GM21576 (cell line): ENCODE results near the gene OR6N2.
A peak's percentile ranks its signal among the peaks of the same experiment; 100 is the strongest.

Experiments used
- ATAC-seq: cut with Tn5 transposase; IDR thresholded peaks from one replicate; pipeline ENCODE4 v1.9.1; 2021; ENCODE audit warnings: mild to moderate bottlenecking, moderate library complexity; ENCODE audit not compliant: unreplicated experiment

OR6N2 gene

GRCh38 chr1:158781104-158781503, at the start of gene OR6N2:
Gene OR6N2, minus strand, starts transcription at chr1:158781204. Its CDS starts 3,569 bp downstream, at chr1:158777635.
- no peak for ATAC-seq

- ATAC-seq = no peak
Observed at GRCh38 chr1:158830074-158830677, 49.2 kb upstream of the OR6N2 start.

- no peak for ATAC-seq
Observed at GRCh38 chr1:158821723-158822122, 40.7 kb upstream of the OR6N2 start.

GRCh38 chr1:158819461-158820443, 38.7 kb upstream of the OR6N2 start:
- ATAC-seq = peak; percentile 92

- no peak for ATAC-seq
Observed at GRCh38 chr1:158818975-158819431, 38.0 kb upstream of the OR6N2 start.

GRCh38 chr1:158818560-158818959, 37.6 kb upstream of the OR6N2 start:
- no peak for ATAC-seq

GRCh38 chr1:158814970-158815369, 34.0 kb upstream of the OR6N2 start:
- ATAC-seq = no peak

- no peak for ATAC-seq
Observed at GRCh38 chr1:158813164-158813563, 32.2 kb upstream of the OR6N2 start.

- no peak for ATAC-seq
Observed at GRCh38 chr1:158812336-158812735, 31.3 kb upstream of the OR6N2 start.

GRCh38 chr1:158810311-158810710, 29.3 kb upstream of the OR6N2 start:
- ATAC-seq = no peak

- ATAC-seq = no peak
Observed at GRCh38 chr1:158809862-158810261, 28.9 kb upstream of the OR6N2 start.

- no peak for ATAC-seq
Observed at GRCh38 chr1:158809256-158809655, 28.3 kb upstream of the OR6N2 start.

GRCh38 chr1:158806916-158807536, 26.0 kb upstream of the OR6N2 start:
- no peak for ATAC-seq

- no peak for ATAC-seq
Observed at GRCh38 chr1:158803678-158804077, 22.7 kb upstream of the OR6N2 start.

- ATAC-seq = no peak
Observed at GRCh38 chr1:158801396-158801795, 20.4 kb upstream of the OR6N2 start.

- ATAC-seq = no peak
Observed at GRCh38 chr1:158800526-158800925, 19.5 kb upstream of the OR6N2 start.

GRCh38 chr1:158799689-158800088, 18.7 kb upstream of the OR6N2 start:
- no peak for ATAC-seq

GRCh38 chr1:158798531-158798930, 17.5 kb upstream of the OR6N2 start:
- ATAC-seq = no peak

- ATAC-seq = no peak
Observed at GRCh38 chr1:158794247-158794646, 13.2 kb upstream of the OR6N2 start.

- no peak for ATAC-seq
Observed at GRCh38 chr1:158793604-158794003, 12.6 kb upstream of the OR6N2 start.
